Measurements from ENCODE around the gene ENTPD1. TPM values are rescaled to one million over a fixed set of nuclear protein-coding genes. Genes with fewer than 3 reads are reported as not detected.

The ENTPD1 gene
- total and polyA plus RNA-seq, 2 experiments from 2014 or later, result 1.5 to 8.9 TPM

DNA sequence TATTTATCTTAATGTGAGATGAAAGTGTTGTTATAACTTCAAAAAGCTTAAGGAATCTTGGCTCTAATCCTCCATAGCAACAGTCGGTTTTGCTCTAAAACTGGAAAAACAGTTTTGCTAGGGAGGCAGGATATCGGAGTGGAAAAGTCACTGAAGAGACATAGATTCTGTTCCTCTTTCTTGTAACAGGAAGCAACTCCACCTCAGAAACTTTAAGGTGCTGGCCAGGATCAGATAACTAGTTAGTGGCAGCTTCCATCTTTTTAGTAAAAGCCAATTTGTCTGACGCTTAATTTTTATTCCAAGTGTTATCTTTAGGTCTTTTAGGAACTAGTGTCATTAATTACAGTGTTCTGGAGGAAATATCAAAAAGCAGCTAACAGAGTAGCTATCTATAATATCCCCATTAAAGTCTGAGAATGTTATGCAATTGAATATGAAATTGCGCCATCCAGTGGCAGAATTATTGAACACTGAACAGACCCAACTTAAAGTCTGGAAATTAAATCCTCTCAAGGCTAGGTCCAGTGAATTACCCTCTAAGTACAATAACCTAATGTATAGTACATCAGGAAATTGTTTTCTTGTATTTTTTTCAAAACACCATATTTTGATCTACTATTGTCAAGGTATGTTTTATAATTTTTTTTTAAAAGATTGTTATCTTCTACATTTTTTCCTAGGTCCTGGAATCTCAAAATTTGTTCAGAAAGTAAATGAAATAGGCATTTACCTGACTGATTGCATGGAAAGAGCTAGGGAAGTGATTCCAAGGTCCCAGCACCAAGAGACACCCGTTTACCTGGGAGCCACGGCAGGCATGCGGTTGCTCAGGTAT, 85.9 kb downstream of the ENTPD1 start:
- H3K79me2 ChIP-seq, result no peaks in the 10 kb centered on the region
- no peak for TF ChIP-seq EZH2phosphoT487 (IDR thresholded peaks at IDR 0.05; ENCODE audit: low read depth, severe bottlenecking, unreplicated experiment)
- TF ChIP-seq EZH2 (IDR thresholded peaks at IDR 0.05; ENCODE audit: borderline replicate concordance), result no peak
- TF ChIP-seq, protein P1, sequence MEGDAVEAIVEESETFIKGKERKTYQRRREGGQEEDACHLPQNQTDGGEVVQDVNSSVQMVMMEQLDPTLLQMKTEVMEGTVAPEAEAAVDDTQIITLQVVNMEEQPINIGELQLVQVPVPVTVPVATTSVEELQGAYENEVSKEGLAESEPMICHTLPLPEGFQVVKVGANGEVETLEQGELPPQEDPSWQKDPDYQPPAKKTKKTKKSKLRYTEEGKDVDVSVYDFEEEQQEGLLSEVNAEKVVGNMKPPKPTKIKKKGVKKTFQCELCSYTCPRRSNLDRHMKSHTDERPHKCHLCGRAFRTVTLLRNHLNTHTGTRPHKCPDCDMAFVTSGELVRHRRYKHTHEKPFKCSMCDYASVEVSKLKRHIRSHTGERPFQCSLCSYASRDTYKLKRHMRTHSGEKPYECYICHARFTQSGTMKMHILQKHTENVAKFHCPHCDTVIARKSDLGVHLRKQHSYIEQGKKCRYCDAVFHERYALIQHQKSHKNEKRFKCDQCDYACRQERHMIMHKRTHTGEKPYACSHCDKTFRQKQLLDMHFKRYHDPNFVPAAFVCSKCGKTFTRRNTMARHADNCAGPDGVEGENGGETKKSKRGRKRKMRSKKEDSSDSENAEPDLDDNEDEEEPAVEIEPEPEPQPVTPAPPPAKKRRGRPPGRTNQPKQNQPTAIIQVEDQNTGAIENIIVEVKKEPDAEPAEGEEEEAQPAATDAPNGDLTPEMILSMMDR (IDR thresholded peaks at IDR 0.05; ENCODE audit: poor library complexity), result peak; percentile 75
- H2AFZ ChIP-seq, result no peak overlapping the region
- H3K27me3 ChIP-seq, result no peaks in the 10 kb centered on the region
- no peaks in the 10 kb centered on the region for H3K36me3 ChIP-seq (replicated peaks; ENCODE audit: insufficient read depth, low read depth)
- no peaks in the 10 kb centered on the region for H3K9me3 ChIP-seq (ENCODE audit: low read depth)
- no peak overlapping the region for H3K27ac ChIP-seq
- H3K4me3 ChIP-seq, result no peak overlapping the region
- H3K4me1 ChIP-seq (ENCODE audit: insufficient read depth), result no peaks in the 10 kb centered on the region
- H4K20me1 ChIP-seq (ENCODE audit: insufficient read depth, poor library complexity, severe bottlenecking), result no peaks in the 10 kb centered on the region
- peak; percentile 60 for DNase-seq (ENCODE audit: low spot score)
- WGBS (ENCODE audit: low lambda C conversion rate, missing lambda C conversion rate), result 46% methylated on average over 7 of the region's 7 CpGs
- no peak overlapping the region for H3K4me2 ChIP-seq
- no peaks in the 10 kb centered on the region for H3K9me2 ChIP-seq (replicated peaks; ENCODE audit: insufficient read depth)

DNA sequence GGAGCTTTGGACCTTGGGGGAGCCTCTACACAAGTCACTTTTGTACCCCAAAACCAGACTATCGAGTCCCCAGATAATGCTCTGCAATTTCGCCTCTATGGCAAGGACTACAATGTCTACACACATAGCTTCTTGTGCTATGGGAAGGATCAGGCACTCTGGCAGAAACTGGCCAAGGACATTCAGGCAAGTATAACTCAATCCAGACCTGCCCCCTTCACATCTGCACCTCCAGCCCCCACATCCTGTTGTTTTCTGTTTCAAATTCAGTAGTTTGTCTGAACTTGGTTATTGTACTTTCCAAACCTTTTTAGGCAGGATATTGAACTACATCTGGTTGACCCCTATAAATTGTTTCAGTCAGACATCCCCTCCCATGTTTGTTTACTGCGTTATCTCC, 89.4 kb downstream of the ENTPD1 start:
- Histone ChIP-seq H3K9me3 (ENCODE audit: low read depth) (no peaks in the 10 kb centered on the region), H3K4me1 (ENCODE audit: insufficient read depth) (no peaks in the 10 kb centered on the region), H3K79me2 (no peaks in the 10 kb centered on the region), H3K9me2 (replicated peaks; ENCODE audit: insufficient read depth) (no peaks in the 10 kb centered on the region), H3K27ac (no peak overlapping the region), H2AFZ (no peak overlapping the region), H4K20me1 (ENCODE audit: insufficient read depth, poor library complexity, severe bottlenecking) (no peaks in the 10 kb centered on the region), H3K36me3 (replicated peaks; ENCODE audit: insufficient read depth, low read depth) (no peaks in the 10 kb centered on the region), H3K4me3 (no peak overlapping the region), H3K27me3 (no peaks in the 10 kb centered on the region), H3K4me2 (no peak overlapping the region)
- WGBS (ENCODE audit: low lambda C conversion rate, missing lambda C conversion rate), result 86% methylated on average over 3 of the region's 3 CpGs
- no peak for DNase-seq (ENCODE audit: low spot score)
- TF ChIP-seq EZH2phosphoT487 (IDR thresholded peaks at IDR 0.05; ENCODE audit: low read depth, severe bottlenecking, unreplicated experiment) (no peak), EZH2 (IDR thresholded peaks at IDR 0.05; ENCODE audit: borderline replicate concordance) (no peak)
- TF ChIP-seq, protein P1 (IDR thresholded peaks at IDR 0.05; ENCODE audit: poor library complexity), result no peak

DNA sequence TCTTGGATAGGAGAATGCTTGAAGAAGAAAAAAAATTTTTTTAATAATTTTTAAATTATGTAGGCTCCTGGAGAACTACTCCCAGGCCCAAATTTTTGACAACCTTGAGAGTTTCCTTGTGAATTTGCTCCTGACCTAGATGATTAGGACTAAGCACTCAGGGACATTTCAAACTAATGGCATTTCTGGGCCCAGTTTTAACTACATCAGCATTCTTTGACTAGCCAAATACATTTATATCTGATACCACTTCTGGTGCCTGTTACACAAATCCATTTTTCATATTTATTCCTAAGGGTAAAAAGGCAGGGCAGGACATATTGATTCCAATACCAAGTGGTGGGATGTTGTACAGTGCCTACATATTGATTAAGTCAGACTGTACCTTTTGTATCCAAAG, 91.0 kb downstream of the ENTPD1 start:
- DNase-seq (ENCODE audit: low spot score), result no peak
- TF ChIP-seq, protein P1 (IDR thresholded peaks at IDR 0.05; ENCODE audit: poor library complexity), result no peak
- TF ChIP-seq EZH2phosphoT487 (IDR thresholded peaks at IDR 0.05; ENCODE audit: low read depth, severe bottlenecking, unreplicated experiment) (no peak), EZH2 (IDR thresholded peaks at IDR 0.05; ENCODE audit: borderline replicate concordance) (no peak)

More for the DNA sequence above, 91.0 kb downstream of the ENTPD1 start:
- Histone ChIP-seq H3K79me2 (no peaks in the 10 kb centered on the region), H3K4me2 (no peak overlapping the region), H3K4me1 (ENCODE audit: insufficient read depth) (no peaks in the 10 kb centered on the region), H3K36me3 (replicated peaks; ENCODE audit: insufficient read depth, low read depth) (no peaks in the 10 kb centered on the region), H4K20me1 (ENCODE audit: insufficient read depth, poor library complexity, severe bottlenecking) (no peaks in the 10 kb centered on the region), H3K9me2 (replicated peaks; ENCODE audit: insufficient read depth) (no peaks in the 10 kb centered on the region), H3K9me3 (ENCODE audit: low read depth) (no peaks in the 10 kb centered on the region), H3K4me3 (no peak overlapping the region), H3K27me3 (no peaks in the 10 kb centered on the region), H3K27ac (no peak overlapping the region), H2AFZ (no peak overlapping the region)

All from hepatocyte (in vitro differentiated cells).